Ishikawa (cell line): ENCODE results near the gene RTL5.

Source experiments
- CEBPB ChIP-seq: IDR thresholded peaks from 2 replicates; pipeline ENCODE4 v1.6.1; 2012
- CREB1 ChIP-seq: IDR thresholded peaks from 2 replicates; pipeline ENCODE4 v1.6.1; 2012; ENCODE audit warnings: low read depth
- EGR1 ChIP-seq: IDR thresholded peaks from 2 replicates; pipeline ENCODE4 v1.6.1; 2012
- EP300 ChIP-seq: IDR thresholded peaks from 2 replicates; pipeline ENCODE4 v1.6.1; 2012; ENCODE audit warnings: borderline replicate concordance
- FOXM1 ChIP-seq: IDR thresholded peaks from 2 replicates; pipeline ENCODE4 v1.6.1; 2012; ENCODE audit warnings: low read depth, borderline replicate concordance
- NFIC ChIP-seq: IDR thresholded peaks from 2 replicates; pipeline ENCODE4 v1.6.1; 2012
- RAD21 ChIP-seq: IDR thresholded peaks from 2 replicates; pipeline ENCODE4 v1.6.1; 2012; ENCODE audit warnings: low read depth
- TAF1 ChIP-seq: IDR thresholded peaks from 2 replicates; pipeline ENCODE4 v1.6.1; 2012; ENCODE audit warnings: low read depth, mild to moderate bottlenecking
- TCF12 ChIP-seq: IDR thresholded peaks from 2 replicates; pipeline ENCODE4 v1.6.1; 2012; ENCODE audit warnings: low read depth
- TEAD4 ChIP-seq: IDR thresholded peaks from 2 replicates; pipeline ENCODE4 v1.6.1; 2012
- YY1 ChIP-seq: IDR thresholded peaks from 2 replicates; pipeline ENCODE4 v1.6.1; 2012; ENCODE audit warnings: low read depth
- ZBTB7A ChIP-seq: IDR thresholded peaks from 2 replicates; pipeline ENCODE4 v1.6.1; 2012; ENCODE audit warnings: low read depth
- TF ChIP-seq, protein P1 (sequence below): IDR thresholded peaks from 2 replicates; pipeline ENCODE4 v1.6.1; 2012
- TF ChIP-seq, protein P2 (sequence below): IDR thresholded peaks from 2 replicates; pipeline ENCODE4 v1.6.1; 2012
- TF ChIP-seq, protein P3 (sequence below): IDR thresholded peaks from 2 replicates; pipeline ENCODE4 v1.6.1; 2012; ENCODE audit warnings: low read depth, mild to moderate bottlenecking

Gene RTL5

DNA sequence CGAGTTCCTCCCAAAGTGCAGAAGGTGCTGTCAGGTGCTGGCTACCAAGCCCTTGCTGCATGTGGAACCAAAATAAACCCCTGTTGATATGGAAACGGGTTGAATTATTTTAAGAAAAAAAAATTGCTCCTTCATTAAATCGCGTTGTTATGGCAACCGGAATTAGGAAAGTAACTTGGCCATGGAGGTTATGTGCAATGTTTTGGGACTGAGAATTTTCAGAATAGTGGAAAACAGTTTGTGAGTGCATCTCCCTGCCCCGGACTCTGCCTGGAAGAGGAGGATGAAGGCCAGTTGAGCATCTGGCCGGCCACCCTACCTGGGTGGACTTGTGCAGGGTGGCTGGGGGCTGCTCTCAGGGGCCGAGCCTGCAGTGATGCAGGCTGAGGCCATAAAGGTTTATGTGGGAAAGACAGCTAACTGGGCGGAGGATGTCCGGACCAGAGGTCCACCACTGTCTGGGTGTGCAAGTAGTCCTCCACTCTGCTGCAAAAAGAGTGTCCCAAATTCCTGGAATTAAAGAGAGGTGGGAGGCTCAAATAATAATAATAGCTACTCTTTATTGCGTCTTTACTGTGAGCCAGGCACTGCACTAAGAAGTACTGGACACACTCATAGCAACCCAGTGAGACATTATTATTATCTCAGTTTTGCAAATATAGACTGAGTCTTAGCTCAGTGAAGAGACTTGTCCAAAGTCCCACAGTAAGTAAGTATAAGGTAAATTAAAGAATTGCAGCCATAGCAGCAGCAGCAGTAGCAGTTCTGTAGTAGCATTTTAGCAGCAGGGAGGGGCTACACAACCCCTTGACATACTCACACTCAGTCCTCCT lies 20.6 kb downstream of the RTL5 start:
- TF ChIP-seq YY1: no peak
- TF ChIP-seq CREB1: no peak

DNA sequence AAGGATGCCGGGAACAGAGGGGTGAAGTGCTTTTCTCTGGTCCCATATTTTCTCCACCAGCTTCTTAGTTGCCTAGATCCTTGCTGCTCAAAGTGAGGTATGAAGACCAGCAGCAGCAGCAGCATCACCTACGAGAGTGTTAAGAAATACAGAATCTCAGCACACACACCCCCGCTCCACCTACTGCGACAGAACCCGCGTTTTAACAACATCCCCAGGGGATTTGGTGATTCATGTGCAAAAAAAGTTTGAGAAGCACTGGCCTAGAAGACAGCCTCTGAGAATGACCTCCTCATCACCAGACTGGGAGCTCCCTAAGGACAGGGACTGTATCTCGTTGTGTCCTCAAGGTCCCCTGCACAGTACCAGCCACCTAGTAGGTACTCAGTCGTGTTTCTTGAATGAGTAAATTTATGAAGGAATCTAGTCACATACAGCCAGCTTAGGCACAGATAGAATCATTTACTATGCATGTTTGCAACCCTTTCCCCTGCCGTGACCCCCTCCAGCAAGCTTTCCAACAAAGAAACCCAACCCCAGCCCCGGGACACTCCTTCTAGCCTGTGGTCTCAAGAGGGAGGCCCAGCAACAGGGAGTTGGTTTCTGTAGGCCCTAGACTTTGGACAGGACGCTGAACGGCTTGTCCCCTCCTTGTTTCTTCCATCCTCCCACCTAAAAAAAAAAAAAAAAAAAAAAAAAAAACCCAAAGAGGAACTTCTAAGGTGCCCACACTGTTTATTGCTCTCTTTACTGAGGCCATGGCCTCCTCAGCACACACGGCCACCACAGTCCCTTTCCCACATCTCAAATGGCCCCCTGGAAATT lies 21.5 kb downstream of the RTL5 start:
- TF ChIP-seq ZBTB7A (no peak), FOXM1 (no peak), CREB1 (no peak), CEBPB (no peak), TEAD4 (no peak), TAF1 (no peak), TCF12 (no peak), EP300 (no peak), EGR1 (no peak), NFIC (no peak), RAD21 (no peak), YY1 (no peak)
- TF ChIP-seq, protein P1, sequence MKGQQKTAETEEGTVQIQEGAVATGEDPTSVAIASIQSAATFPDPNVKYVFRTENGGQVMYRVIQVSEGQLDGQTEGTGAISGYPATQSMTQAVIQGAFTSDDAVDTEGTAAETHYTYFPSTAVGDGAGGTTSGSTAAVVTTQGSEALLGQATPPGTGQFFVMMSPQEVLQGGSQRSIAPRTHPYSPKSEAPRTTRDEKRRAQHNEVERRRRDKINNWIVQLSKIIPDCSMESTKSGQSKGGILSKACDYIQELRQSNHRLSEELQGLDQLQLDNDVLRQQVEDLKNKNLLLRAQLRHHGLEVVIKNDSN: no peak
- TF ChIP-seq, protein P2, sequence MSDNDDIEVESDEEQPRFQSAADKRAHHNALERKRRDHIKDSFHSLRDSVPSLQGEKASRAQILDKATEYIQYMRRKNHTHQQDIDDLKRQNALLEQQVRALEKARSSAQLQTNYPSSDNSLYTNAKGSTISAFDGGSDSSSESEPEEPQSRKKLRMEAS: no peak
- TF ChIP-seq, protein P3, sequence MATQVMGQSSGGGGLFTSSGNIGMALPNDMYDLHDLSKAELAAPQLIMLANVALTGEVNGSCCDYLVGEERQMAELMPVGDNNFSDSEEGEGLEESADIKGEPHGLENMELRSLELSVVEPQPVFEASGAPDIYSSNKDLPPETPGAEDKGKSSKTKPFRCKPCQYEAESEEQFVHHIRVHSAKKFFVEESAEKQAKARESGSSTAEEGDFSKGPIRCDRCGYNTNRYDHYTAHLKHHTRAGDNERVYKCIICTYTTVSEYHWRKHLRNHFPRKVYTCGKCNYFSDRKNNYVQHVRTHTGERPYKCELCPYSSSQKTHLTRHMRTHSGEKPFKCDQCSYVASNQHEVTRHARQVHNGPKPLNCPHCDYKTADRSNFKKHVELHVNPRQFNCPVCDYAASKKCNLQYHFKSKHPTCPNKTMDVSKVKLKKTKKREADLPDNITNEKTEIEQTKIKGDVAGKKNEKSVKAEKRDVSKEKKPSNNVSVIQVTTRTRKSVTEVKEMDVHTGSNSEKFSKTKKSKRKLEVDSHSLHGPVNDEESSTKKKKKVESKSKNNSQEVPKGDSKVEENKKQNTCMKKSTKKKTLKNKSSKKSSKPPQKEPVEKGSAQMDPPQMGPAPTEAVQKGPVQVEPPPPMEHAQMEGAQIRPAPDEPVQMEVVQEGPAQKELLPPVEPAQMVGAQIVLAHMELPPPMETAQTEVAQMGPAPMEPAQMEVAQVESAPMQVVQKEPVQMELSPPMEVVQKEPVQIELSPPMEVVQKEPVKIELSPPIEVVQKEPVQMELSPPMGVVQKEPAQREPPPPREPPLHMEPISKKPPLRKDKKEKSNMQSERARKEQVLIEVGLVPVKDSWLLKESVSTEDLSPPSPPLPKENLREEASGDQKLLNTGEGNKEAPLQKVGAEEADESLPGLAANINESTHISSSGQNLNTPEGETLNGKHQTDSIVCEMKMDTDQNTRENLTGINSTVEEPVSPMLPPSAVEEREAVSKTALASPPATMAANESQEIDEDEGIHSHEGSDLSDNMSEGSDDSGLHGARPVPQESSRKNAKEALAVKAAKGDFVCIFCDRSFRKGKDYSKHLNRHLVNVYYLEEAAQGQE: no peak

DNA sequence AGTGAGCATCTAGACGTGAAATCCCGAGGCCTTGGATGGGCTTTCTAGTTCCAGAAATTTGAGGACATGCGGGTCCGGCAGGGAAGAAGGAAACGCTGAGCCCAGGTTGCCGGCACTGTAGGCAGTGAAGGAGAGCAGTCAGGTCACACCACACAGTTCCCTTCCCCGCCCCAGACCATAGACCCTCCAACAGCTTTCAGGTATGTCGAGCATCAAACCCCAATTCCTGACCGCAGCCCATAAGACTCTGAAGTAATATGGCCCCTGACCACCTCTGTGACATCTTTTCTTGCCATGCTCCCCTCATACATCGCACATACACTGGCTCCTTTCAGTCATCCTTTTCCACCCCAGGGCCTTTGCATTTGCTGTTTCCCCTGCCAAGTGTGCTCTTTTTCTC lies 23.0 kb downstream of the RTL5 start:
- TF ChIP-seq, protein P1: no peak
- TF ChIP-seq TCF12 (no peak), TAF1 (no peak), YY1 (no peak), TEAD4 (no peak), EGR1 (no peak), RAD21 (no peak), ZBTB7A (no peak), NFIC (no peak), CEBPB (no peak), CREB1 (no peak)
- TF ChIP-seq, protein P3: no peak
- TF ChIP-seq, protein P2: no peak

DNA sequence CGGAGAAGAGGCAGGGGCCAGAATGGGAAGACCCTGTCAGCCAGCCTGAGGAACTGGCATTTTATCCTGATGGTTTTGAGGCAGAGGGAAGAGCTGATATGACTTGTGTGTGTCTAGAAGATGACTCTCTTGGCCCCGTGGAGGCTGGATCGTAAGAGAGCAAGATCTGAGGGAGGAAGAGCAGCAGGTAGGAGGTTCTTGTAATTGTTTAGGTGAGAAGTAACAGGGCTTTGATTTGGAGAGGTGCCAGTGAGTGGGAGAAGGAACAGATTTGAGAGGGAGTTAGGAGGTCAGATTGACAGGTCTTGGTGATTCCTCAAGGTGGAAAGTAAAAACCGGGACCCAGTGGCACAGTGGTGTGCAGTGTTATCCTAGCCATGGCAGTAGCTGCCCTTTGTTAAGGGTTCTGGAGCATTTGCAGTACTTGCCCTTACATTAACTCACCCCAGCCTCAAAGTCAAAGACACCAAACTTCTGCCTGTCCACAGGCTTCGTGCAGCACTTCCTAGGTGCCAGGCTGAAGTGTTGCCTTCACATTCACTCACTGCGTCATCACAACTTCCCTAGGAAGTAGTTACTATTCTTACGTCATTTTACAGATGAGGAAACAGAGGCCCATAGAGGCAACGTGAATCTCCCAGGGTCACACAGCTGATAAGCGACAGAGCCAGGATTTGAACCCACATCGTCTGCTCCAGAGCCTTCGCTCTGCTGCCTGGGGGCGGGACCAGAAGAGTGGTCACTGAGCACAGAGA lies 23.7 kb downstream of the RTL5 start:
- TF ChIP-seq, protein P3: no peak
